CD4-positive, alpha-beta T cell treated with Interferon alpha-2 for 1 hour (primary cell): ENCODE results near the gene CX3CL1.
"Not testable (repeated sequence)": the region's sequence is repeated elsewhere in the genome, so short reads cannot be mapped to it uniquely, and the experiment has no call there.

Source experiments
- DNase-seq, 2 donors: peaks; one replicate each; pipeline ENCODE4 v3.0.0-alpha.2; 2020 to 2022

Gene CX3CL1

GRCh38 chr16:57358086-57358420, 14.2 kb upstream of the CX3CL1 start:
- no peak for DNase-seq

DNA sequence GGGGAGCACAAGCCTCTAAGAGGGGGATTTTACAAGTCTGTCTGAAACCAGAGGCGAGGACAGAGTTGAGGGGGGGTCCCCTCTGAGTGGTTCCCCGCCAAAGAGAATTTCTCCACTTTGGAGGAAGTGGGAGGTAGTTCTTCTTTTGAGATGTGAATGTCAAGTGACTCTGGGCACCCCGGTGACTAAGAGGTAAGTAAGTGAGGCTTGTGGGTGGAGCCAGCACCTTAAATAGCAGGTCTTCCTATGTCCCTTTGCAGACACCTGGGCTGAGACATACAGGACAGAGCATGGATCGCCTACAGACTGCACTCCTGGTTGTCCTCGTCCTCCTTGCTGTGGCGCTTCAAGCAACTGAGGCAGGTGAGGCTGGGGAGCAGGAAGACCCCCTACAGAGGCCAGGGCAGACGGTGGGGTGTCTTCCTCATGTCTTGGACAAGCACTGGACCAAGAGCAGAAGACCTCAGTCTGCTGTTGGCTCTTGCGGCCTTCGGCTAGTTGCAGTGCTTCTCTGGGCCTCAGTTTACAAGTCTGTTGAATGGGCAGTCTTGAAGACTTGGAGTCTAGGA, 13.7 kb upstream of the CX3CL1 start, which contains the start of gene CCL22:
TSS of gene CCL22 (plus strand) at position 257 of the 569 bp plus-strand sequence. CDS start at position 291, 34 bp downstream.
- peak in 1 of 2 donors; percentile 15 for DNase-seq

GRCh38 chr16:57360321-57360935, 11.9 kb upstream of the CX3CL1 start:
- no peak for DNase-seq

DNA sequence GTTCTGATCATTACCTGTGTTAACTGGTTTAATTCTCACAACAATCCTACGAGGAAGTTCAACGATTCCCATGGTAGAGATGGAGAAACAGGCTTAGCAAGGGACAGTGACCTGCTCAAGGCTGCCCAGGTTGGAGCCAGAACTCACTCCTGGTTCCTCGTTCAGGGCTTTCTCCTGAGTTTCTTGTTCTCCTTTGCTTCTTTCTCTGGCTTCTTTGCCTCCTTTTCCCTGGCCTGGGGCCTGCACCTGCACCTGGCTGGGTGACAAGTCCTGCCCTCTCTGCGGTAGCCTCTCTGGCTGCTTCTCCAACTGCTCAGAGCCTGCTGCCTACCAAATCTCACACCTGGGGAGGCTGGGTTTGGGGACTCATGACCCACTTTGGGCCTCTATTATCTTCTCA, 10.9 kb upstream of the CX3CL1 start:
- no peak for DNase-seq

DNA sequence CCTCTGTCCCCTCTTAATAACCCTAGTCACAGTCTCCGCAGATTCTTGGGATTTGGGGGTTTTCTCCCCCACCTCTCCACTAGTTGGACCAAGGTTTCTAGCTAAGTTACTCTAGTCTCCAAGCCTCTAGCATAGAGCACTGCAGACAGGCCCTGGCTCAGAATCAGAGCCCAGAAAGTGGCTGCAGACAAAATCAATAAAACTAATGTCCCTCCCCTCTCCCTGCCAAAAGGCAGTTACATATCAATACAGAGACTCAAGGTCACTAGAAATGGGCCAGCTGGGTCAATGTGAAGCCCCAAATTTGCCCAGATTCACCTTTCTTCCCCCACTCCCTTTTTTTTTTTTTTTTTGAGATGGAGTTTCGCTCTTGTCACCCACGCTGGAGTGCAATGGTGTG, 8.1 kb upstream of the CX3CL1 start:
- DNase-seq = no peak

DNA sequence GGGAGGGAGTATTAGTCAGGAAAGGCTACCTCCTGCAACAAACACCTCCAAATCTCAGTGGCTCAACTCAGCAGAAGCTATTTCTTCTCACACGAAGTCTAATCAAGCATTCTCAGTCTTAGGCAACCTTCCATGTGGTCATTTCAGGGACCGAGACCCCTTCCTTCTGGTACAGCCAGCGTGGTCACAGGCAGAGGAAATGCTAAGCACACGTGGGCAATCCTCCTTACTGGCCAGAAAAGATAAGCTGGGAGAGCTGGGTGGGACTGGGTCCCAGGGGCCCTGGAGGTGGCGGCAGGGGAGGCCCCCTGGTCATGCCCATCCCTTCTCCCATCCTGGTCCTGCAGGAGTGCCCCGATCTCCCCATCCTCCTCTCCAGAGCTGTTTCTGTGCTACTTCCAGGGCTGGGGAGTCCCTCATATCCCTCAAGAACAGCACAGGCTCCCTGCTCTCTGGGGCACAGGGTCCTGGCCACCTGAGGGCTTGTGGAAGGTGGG, 5.7 kb upstream of the CX3CL1 start:
- DNase-seq = no peak

- DNase-seq = no peak
These were observed 5.1 kb upstream of the CX3CL1 start for GRCh38 chr16:57367116-57367752.

DNA sequence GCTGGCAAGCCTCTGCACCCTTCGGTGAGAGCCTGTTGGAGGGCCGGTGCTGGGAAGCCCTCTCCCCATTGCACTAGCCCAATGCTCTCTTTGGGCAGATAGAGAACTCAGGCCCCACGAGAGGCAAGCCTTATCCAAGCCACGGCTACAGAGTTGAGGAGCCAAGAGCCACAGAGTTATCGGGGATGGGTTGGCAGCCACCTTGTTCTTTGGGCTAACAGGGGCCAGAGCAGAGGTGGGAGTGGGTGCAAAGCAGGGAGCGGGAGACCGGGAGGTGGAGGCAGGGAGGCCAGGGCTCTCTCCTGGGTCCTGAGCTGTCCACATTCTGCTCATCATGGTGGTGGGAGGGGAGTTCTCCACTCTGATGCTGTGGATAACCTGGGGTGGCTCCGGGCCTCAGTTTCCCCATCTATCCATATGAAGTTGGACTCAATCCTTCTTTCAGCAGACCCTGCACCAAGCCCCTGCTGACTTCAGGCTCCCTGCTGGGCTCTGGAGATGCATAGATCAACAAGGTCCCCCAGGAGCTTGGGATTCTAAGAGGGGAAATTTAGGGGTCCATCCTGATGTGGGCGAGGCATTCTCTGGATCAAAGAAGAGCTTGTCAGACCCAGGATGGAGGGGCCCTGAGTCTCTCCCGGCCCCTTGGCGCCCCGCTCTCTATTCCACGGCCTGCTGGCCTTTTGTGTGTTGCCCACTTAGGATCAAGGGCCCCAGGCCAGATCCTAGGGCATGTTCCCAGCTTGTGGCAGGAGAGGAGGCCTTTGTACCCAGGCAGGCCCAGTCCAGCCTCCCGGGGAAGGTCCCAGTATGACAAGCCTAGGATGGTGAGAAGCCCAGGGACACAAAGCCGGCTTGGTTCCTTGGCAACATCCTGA, 557 bp upstream of the CX3CL1 start:
- DNase-seq = no peak

DNA sequence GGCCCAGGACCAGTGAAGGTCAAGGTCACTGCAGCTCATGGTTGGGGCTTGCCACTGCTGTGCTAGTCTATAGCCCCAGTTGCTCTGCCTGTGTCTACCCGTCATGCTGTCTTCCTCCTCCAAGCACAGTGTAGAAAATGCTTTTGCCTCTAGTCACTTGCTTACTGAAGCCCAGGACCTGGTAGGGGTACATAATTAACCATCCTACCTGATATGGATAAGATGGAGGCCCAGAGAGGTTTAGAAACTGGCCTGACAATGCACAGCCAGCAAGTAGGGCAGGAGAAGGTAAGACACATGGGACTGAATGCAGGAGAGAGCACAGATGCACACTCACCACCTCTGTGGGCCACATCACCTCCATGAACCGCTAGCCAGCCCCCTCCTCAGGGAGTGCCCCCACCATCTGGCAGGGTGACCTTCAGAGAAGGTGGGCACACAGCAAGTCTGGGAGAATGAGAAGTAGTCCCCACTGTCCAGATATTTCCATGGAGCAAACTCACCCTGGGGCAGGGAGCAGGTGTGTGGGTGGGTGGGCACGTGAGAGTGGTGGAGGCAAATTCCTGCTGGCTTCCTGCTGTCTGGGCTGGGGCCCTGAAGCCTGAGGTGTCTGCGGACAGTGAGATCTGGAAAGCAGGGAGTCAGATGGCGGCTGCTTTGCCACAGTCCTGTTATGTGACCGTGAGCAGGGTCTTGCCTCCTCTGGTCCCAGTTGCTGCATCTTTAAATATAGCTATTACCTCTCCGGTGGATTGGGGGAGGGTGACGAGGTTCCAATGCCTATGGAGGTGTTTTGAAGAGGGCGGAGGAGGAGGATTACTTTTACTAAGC, 1.0 kb downstream of the CX3CL1 start:
- DNase-seq = no peak

DNA sequence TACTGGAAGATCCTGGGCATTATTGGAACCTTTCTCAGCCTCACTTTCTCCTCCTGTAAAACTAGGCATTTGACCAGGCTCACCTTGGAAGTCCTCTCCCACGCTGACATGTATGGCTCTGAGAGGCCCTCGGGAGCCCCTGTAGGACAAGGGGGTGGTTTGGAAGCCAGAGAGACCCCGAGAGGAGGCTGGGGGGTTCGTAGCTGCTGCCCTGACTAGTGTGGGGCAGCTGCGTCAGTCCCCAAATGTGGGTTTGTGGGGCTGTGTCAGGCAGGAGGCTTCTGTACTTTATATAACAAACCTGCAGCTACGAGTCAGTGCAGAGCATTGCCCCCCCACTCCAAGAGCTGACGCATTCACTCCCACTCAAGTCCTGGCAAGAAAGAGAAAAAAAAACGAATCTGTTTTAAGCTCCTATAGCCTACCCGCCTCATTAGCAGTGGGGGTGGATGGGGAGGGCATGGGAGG, 1.8 kb downstream of the CX3CL1 start:
- no peak for DNase-seq

GRCh38 chr16:57374925-57375465, 2.7 kb downstream of the CX3CL1 start:
- not testable (repeated sequence) for DNase-seq

DNA sequence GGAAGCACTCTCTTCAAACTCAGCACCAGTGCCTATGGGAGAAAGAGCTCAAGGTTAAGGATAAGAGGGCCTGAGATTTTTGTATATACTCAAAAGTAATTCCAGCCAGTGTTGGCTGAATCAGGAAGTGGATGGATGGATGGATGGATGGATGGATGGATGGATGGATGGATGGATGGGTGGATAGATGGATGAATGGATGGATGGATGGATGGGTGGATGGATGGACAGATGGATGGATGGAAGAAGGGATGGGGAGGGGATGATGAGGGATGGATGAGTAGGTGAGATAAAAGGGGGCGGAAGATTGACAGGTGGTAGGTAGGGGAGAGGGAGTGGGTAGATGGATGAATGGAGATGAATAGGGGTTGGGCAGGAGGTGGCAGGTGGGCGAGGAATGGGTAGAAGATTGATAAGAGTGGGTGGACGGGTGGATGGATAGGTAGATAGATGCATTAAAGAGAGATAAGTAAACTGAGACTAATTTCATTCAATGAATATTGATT, 4.1 kb downstream of the CX3CL1 start:
- no peak for DNase-seq

GRCh38 chr16:57377080-57377841, 5.0 kb downstream of the CX3CL1 start:
- no peak for DNase-seq

- no peak for DNase-seq
These were observed 7.3 kb downstream of the CX3CL1 start for GRCh38 chr16:57379579-57379978.

GRCh38 chr16:57380671-57381462, 8.6 kb downstream of the CX3CL1 start:
- DNase-seq = peak in 1 of 2 donors; percentile 6

DNA sequence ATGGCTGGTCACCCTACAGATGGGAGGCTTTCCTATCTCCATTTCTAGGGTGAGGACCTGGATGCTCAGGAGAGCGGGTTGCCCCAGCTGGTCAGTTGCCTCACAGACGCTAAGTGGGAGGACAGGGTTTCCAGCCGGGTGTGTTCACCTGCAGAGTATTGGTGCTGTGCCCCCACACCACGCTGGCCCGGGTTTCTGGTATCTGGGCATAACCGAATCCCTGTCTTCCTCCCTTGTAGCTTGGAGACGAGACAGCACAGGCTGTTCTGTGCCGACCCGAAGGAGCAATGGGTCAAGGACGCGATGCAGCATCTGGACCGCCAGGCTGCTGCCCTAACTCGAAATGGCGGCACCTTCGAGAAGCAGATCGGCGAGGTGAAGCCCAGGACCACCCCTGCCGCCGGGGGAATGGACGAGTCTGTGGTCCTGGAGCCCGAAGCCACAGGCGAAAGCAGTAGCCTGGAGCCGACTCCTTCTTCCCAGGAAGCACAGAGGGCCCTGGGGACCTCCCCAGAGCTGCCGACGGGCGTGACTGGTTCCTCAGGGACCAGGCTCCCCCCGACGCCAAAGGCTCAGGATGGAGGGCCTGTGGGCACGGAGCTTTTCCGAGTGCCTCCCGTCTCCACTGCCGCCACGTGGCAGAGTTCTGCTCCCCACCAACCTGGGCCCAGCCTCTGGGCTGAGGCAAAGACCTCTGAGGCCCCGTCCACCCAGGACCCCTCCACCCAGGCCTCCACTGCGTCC, 9.7 kb downstream of the CX3CL1 start:
- no peak for DNase-seq

GRCh38 chr16:57382535-57383275, 10.4 kb downstream of the CX3CL1 start:
- no peak for DNase-seq
